ENCODE measurements around the gene TSPAN33.
"Not testable (repeated sequence)": the region's sequence is repeated elsewhere in the genome, so short reads cannot be mapped to it uniquely, and the experiment has no call there.

The TSPAN33 gene

DNA sequence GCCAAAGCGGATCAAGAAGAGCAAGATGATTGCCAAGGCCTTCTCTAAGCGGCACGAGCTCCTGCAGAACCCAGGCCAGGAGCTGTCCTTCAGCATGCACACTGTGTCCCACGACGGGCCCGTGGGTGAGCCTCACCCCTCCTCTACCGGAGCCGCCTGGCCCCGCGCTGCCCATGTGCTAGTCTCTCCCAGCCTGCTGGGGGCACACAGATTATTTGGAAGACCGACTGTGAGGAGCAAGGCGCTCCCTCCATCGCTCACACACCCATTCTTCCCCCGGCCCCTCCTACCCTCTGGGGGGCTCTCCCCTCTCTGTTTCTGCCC, 66.4 kb downstream of the TSPAN33 start:
- Histone ChIP-seq H3K36me3 (ENCODE audit: insufficient read depth, low read length) (peaks cover 36% of the 10 kb centered on the region; the same call in 1 of the 2 replicates), H3K9ac (ENCODE audit: insufficient read length) (no peak overlapping the region)

DNA sequence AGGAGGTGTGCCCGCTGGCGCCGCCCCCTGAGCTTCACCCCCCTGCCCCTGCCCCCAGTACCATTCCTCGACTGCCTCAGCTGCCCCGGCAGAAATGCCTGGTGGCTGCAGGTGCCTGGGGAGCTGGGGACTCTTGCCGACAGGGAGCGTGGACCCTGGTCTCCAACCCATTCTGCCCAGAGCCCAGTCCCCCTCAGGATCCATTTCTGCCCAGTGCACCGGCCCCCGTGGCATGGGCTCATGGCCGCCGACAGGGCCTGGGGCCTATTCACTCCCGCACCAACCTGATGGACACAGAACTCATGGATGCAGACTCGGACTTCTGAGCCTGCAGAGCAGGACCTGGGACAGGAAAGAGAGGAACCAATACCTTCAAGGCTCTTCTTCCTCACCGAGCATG, 67.6 kb downstream of the TSPAN33 start:
- H3K4me3 ChIP-seq, result no peak overlapping the region
- no peak overlapping the region for H3K9ac ChIP-seq (ENCODE audit: insufficient read length)
- TF ChIP-seq FOXP2 (optimal IDR thresholded peaks at IDR 0.05; ENCODE audit: control extremely low read depth, extremely low read length, insufficient read depth), result no peak
- no peak for TF ChIP-seq POLR2AphosphoS5 (IDR thresholded peaks at IDR 0.05; ENCODE audit: borderline replicate concordance, low read depth, low read length)
- no peak for TF ChIP-seq EZH2 (IDR thresholded peaks at IDR 0.05)
- H3K9me3 ChIP-seq (ENCODE audit: low read depth, low read length), result no peaks in the 10 kb centered on the region
- no peak overlapping the region for H3K27ac ChIP-seq
- no peak for DNase-seq (ENCODE audit: low read depth, low spot score)
- H3K36me3 ChIP-seq (ENCODE audit: insufficient read depth, low read length), result peaks cover 30% of the 10 kb centered on the region; the same call in 1 of the 2 replicates

More for the DNA sequence above, 66.4 kb downstream of the TSPAN33 start:
- H3K4me3 ChIP-seq, result no peak overlapping the region
- TF ChIP-seq EZH2 (IDR thresholded peaks at IDR 0.05) (no peak), POLR2AphosphoS5 (IDR thresholded peaks at IDR 0.05; ENCODE audit: borderline replicate concordance, low read depth, low read length) (no peak), FOXP2 (optimal IDR thresholded peaks at IDR 0.05; ENCODE audit: control extremely low read depth, extremely low read length, insufficient read depth) (no peak)
- no peaks in the 10 kb centered on the region for H3K9me3 ChIP-seq (ENCODE audit: low read depth, low read length)
- no peak for DNase-seq (ENCODE audit: low read depth, low spot score)
- H3K27ac ChIP-seq, result no peak overlapping the region

DNA sequence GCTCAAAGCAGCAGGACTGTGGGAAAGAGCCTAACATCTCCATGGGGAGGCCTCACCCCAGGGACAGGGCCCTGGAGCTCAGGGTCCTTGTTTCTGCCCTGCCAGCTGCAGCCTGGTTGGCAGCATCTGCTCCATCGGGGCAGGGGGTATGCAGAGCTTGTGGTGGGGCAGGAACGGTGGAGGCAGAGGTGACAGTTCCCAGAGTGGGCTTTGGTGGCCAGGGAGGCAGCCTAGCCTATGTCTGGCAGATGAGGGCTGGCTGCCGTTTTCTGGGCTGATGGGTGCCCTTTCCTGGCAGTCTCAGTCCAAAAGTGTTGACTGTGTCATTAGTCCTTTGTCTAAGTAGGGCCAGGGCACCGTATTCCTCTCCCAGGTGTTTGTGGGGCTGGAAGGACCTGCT, 68.1 kb downstream of the TSPAN33 start:
- Histone ChIP-seq H3K4me3 (no peak overlapping the region), H3K36me3 (ENCODE audit: insufficient read depth, low read length) (peaks cover 30% of the 10 kb centered on the region; the same call in 1 of the 2 replicates), H3K27ac (no peak overlapping the region), H3K9me3 (ENCODE audit: low read depth, low read length) (no peaks in the 10 kb centered on the region), H3K9ac (ENCODE audit: insufficient read length) (no peak overlapping the region)
- DNase-seq (ENCODE audit: low read depth, low spot score), result no peak
- TF ChIP-seq FOXP2 (optimal IDR thresholded peaks at IDR 0.05; ENCODE audit: control extremely low read depth, extremely low read length, insufficient read depth) (no peak), EZH2 (IDR thresholded peaks at IDR 0.05) (no peak), POLR2AphosphoS5 (IDR thresholded peaks at IDR 0.05; ENCODE audit: borderline replicate concordance, low read depth, low read length) (no peak)

DNA sequence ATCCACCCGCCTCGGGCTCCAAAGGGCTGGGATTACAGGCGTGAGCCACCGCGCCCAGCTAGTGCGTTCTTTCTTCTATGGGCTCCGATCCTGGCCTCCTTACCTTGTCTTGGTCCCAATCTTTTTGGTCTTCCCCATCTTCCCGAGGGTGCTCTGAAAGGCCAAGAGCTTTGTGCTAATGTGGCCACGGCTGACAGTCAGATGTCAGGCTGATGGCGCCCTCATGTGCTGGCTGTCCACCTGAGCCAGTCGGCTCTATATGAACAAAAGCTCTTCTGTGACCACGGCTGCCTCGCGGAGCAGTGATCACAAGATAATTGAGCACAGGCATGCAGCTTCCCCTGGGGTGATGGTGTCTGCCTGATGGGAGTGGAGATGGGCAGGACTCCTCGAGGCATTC, 69.3 kb downstream of the TSPAN33 start:
- no peak overlapping the region for H3K9ac ChIP-seq (ENCODE audit: insufficient read length)
- no peak overlapping the region for H3K4me3 ChIP-seq
- H3K36me3 ChIP-seq (ENCODE audit: insufficient read depth, low read length), result peaks cover 28% of the 10 kb centered on the region; the same call in 1 of the 2 replicates
- H3K9me3 ChIP-seq (ENCODE audit: low read depth, low read length), result no peaks in the 10 kb centered on the region
- DNase-seq (ENCODE audit: low read depth, low spot score), result no peak
- TF ChIP-seq EZH2 (IDR thresholded peaks at IDR 0.05) (no peak), POLR2AphosphoS5 (IDR thresholded peaks at IDR 0.05; ENCODE audit: borderline replicate concordance, low read depth, low read length) (no peak), FOXP2 (optimal IDR thresholded peaks at IDR 0.05; ENCODE audit: control extremely low read depth, extremely low read length, insufficient read depth) (no peak)
- no peak overlapping the region for H3K27ac ChIP-seq

DNA sequence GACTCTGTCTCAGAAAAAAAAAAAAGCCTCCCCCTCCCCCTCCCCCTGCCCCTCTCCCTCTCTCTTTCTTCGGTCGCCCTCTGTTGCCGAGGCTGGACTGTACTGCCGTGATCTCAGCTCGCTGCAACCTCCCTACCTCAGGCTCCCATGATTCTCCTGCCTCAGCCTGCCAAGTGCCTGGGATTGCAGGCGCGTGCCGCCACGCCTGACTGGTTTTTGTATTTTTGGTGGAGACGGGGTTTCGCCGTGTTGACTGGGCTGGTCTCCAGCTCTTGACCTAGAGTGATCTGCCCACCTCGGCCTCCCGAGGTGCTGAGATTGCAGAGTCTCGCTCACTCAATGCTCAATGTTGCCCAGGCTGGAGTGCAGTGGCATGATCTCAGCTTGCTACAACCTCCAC, 71.2 kb downstream of the TSPAN33 start:
- not testable (repeated sequence) for H3K9me3 ChIP-seq (ENCODE audit: low read depth, low read length); H3K27ac ChIP-seq; H3K9ac ChIP-seq (ENCODE audit: insufficient read length); DNase-seq (ENCODE audit: low read depth, low spot score); H3K4me3 ChIP-seq
- peaks cover 14% of the 10 kb centered on the region; the same call in 1 of the 2 replicates for H3K36me3 ChIP-seq (ENCODE audit: insufficient read depth, low read length)

DNA sequence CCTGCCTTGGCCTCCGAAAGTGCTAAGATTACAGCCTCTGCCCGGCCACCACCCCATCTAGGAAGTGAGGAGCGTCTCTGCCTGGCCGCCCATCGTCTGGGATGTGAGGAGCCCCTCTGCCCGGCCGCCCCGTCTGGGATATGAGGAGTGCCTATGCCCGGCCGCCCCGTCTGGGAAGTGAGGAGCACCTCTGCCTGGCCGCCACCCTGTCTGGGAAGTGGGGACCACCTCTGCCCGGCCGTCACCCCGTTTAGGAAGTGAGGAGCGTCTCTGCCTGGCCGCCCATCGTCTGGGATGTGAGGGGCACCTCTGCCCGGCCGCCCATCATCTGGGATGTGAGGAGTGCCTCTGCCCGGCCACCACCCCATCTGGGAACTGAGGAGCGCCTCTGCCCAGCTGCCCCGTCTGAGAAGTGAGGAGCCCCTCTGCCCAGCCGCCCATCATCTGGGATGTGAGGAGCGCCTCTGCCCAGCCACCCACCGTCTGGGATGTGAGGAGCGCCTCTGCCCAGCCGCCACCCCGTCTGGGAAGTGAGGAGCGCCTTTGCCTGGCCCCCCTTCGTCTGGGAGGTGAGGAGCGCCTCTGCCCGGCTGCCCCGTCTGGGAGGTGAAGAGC, 71.7 kb downstream of the TSPAN33 start:
- H3K27ac ChIP-seq; DNase-seq (ENCODE audit: low read depth, low spot score); H3K9ac ChIP-seq (ENCODE audit: insufficient read length); H3K36me3 ChIP-seq (ENCODE audit: insufficient read depth, low read length); H3K4me3 ChIP-seq; H3K9me3 ChIP-seq (ENCODE audit: low read depth, low read length): not testable (repeated sequence)

DNA sequence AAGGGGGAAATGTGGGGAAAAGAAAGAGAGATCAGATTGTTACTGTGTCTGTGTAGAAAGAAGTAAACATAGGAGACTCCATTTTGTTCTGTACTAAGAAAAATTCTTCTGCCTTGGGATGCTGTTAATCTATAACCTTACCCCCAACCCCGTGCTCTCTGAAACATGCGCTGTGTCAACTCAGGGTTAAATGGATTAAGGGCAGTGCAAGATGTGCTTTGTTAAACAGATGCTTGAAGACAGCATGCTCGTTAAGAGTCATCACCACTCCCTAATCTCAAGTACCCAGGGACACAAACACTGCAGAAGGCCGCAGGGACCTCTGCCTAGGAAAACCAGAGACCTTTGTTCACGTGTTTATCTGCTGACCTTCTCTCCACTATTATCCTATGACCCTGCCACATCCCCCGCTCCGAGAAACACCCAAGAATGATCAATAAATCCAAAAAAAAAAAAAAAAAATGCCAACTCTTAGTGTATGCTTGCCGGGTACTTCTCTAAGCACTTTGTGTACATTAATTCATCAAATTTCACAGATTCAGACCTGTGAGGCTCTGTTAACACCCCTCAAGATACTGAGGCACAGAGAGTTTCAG, 72.4 kb downstream of the TSPAN33 start:
- not testable (repeated sequence) for H3K9me3 ChIP-seq (ENCODE audit: low read depth, low read length); H3K9ac ChIP-seq (ENCODE audit: insufficient read length); H3K36me3 ChIP-seq (ENCODE audit: insufficient read depth, low read length); H3K27ac ChIP-seq; DNase-seq (ENCODE audit: low read depth, low spot score); H3K4me3 ChIP-seq

DNA sequence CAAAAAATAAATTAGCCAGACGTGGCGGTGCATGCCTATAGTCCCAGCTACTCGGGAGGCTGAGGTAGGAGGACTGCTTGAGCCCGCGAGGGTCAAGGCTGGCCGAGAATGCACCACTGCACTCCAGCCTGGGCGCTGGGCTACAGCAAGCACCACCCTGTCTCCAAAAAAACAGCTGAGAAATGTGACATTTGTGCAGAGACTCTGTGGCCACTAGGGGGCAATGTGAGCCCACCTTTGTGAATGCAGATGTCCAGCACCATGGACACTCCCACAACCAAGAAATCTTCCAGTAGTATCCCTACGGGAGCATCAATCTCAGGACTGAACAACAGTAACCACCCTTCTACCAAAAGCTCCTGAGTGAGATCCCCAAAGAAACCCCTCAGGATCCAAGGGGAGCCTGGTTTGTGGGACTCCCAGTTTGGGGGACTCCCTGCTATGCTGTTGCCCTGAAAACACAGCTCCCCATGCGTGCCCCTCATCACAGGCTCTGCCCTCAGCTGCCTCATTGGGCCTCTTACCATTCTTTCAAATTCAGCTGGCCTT, 74.1 kb downstream of the TSPAN33 start:
- peak; percentile 42 for DNase-seq (ENCODE audit: low read depth, low spot score)
- Histone ChIP-seq H3K27ac (no peak overlapping the region), H3K9me3 (ENCODE audit: low read depth, low read length) (no peaks in the 10 kb centered on the region), H3K4me3 (no peak overlapping the region), H3K9ac (ENCODE audit: insufficient read length) (no peak overlapping the region), H3K36me3 (ENCODE audit: insufficient read depth, low read length) (no peaks in the 10 kb centered on the region)
- TF ChIP-seq EZH2 (IDR thresholded peaks at IDR 0.05) (no peak), POLR2AphosphoS5 (IDR thresholded peaks at IDR 0.05; ENCODE audit: borderline replicate concordance, low read depth, low read length) (no peak), FOXP2 (optimal IDR thresholded peaks at IDR 0.05; ENCODE audit: control extremely low read depth, extremely low read length, insufficient read depth) (no peak)

DNA sequence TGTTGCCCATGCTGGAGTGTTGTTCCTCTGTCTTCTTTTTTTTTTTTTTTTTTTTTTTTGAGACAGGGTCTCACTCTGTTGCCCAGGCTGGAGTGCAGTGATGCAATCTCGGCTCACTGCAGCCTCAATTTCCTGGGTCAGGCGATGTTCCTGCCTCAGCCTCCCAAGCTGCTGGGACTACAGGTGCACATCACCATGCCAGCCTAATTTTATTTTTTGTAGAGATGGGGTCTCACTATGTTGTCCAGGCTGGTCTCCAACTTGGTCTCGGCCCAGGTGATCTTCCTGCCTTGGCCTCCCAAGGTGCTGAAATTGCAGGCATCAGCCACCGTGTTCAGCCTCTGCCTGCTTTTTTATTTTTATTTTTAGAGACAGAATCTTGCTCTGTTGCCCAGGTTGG, 74.7 kb downstream of the TSPAN33 start:
- H3K4me3 ChIP-seq; DNase-seq (ENCODE audit: low read depth, low spot score); H3K36me3 ChIP-seq (ENCODE audit: insufficient read depth, low read length); H3K9ac ChIP-seq (ENCODE audit: insufficient read length); H3K27ac ChIP-seq; H3K9me3 ChIP-seq (ENCODE audit: low read depth, low read length): not testable (repeated sequence)
